ENCODE results near the gene VAV2. TPM values are rescaled to one million over a fixed set of nuclear protein-coding genes. Genes with fewer than 3 reads are reported as not detected.

Gene VAV2
- total and polyA plus RNA-seq, 2 of the 4 experiments (the other 2 are of a cell fraction) = 10.8 to 13.4 TPM

- Histone ChIP-seq H2BK15ac (ENCODE audit: low read depth, low read length) (no peak overlapping the region), H3K56ac (ENCODE audit: extremely low read depth, insufficient read depth, low read length) (no peak overlapping the region), H3K9me3 (ENCODE audit: control insufficient read depth, insufficient read depth, low read length) (no peaks in the 10 kb centered on the region), H3K36me3 (ENCODE audit: control insufficient read depth, insufficient read depth, low read length) (no peaks in the 10 kb centered on the region), H3K18ac (ENCODE audit: low read depth, low read length) (no peak overlapping the region), H3K4me3 (ENCODE audit: insufficient read depth, low read depth, low read length) (no peak overlapping the region), H4K5ac (ENCODE audit: low read depth, low read length) (no peak overlapping the region), H2AFZ (replicated peaks; ENCODE audit: low read length, poor library complexity) (no peak overlapping the region), H3K23ac (ENCODE audit: low read depth, low read length) (no peak overlapping the region), H2BK120ac (ENCODE audit: low read depth, low read length) (no peak overlapping the region), H3K9me1 (ENCODE audit: insufficient read depth, low read length) (peaks cover 7% of the 10 kb centered on the region), H3K79me1 (ENCODE audit: low read depth in 1 of 2, low read length in 2 of 2) (peaks cover 26 to 77% of the 10 kb centered on the region in 2 experiments), H2AK9ac (replicated peaks; ENCODE audit: low read depth, low read length, poor library complexity) (no peak overlapping the region), H3K4ac (ENCODE audit: low read depth, low read length) (no peak overlapping the region), H3K14ac (replicated peaks; ENCODE audit: low read depth, low read length) (no peak overlapping the region), H2AK5ac (ENCODE audit: low read depth, low read length) (no peak overlapping the region), H3K4me2 (ENCODE audit: low read depth, low read length) (no peak overlapping the region), H3K27ac (ENCODE audit: insufficient read depth, low read length) (no peak overlapping the region), H2BK5ac (ENCODE audit: low read depth, low read length, poor library complexity, severe bottlenecking) (no peak overlapping the region), H3K4me1 (ENCODE audit: control insufficient read depth, insufficient read depth, low read length) (peaks cover 30% of the 10 kb centered on the region), H3K27me3 (ENCODE audit: control insufficient read depth, insufficient read depth, low read length) (no peaks in the 10 kb centered on the region), H4K91ac (ENCODE audit: insufficient read depth, low read depth, low read length) (no peak overlapping the region), H2BK20ac (ENCODE audit: low read depth, low read length) (no peak overlapping the region), H3K9ac (ENCODE audit: low read depth, low read length) (no peak overlapping the region), H4K8ac (ENCODE audit: low read depth in 2 of 2, low read length in 2 of 2) (no peak overlapping the region), H4K20me1 (ENCODE audit: insufficient read depth, low read length) (peaks cover 72% of the 10 kb centered on the region)
- ChIA-PET CTCF (no interaction called here), POLR2A (ENCODE audit: unreplicated experiment) (no interaction called here)
- TF ChIP-seq, protein P1, sequence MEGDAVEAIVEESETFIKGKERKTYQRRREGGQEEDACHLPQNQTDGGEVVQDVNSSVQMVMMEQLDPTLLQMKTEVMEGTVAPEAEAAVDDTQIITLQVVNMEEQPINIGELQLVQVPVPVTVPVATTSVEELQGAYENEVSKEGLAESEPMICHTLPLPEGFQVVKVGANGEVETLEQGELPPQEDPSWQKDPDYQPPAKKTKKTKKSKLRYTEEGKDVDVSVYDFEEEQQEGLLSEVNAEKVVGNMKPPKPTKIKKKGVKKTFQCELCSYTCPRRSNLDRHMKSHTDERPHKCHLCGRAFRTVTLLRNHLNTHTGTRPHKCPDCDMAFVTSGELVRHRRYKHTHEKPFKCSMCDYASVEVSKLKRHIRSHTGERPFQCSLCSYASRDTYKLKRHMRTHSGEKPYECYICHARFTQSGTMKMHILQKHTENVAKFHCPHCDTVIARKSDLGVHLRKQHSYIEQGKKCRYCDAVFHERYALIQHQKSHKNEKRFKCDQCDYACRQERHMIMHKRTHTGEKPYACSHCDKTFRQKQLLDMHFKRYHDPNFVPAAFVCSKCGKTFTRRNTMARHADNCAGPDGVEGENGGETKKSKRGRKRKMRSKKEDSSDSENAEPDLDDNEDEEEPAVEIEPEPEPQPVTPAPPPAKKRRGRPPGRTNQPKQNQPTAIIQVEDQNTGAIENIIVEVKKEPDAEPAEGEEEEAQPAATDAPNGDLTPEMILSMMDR (conservative IDR thresholded peaks at IDR 0.05; ENCODE audit: low read depth, low read length) = no peak
- TF ChIP-seq SMC3 (IDR thresholded peaks at IDR 0.05; ENCODE audit: low read depth, low read length) (no peak), MAZ (IDR thresholded peaks at IDR 0.05; ENCODE audit: borderline replicate concordance, low read depth, low read length) (no peak), RCOR1 (IDR thresholded peaks at IDR 0.05; ENCODE audit: insufficient replicate concordance, low read length) (no peak), MXI1 (IDR thresholded peaks at IDR 0.05; ENCODE audit: borderline replicate concordance, low read depth, low read length) (no peak)
- dilution Hi-C loops (cut with HindIII; ENCODE audit: low sequenced_read_pairs, unreplicated experiment) = no loop called here
- no peak for DNase-seq
- no TSS peak for BruUV-seq (replicated peaks)
- intact Hi-C loops (cut with micrococcal nuclease) = no loop called here
- 95% methylated on average over 21 of the region's 29 CpGs; no CpG with 5 or more reads in 1 of the 2 experiments for WGBS, 2 experiments (ENCODE audit: extremely low coverage in 2 of 2, insufficient read length in 1 of 2)
- no peak for ATAC-seq (ENCODE audit: low read depth)
- in situ Hi-C loops (cut with MboI; ENCODE audit: low sequenced_read_pairs) = no loop called here
Measured at GRCh38 chr9:133953976-133954709, 38.0 kb downstream of the VAV2 start.
